ENCODE results near the gene CD99.

DNA sequence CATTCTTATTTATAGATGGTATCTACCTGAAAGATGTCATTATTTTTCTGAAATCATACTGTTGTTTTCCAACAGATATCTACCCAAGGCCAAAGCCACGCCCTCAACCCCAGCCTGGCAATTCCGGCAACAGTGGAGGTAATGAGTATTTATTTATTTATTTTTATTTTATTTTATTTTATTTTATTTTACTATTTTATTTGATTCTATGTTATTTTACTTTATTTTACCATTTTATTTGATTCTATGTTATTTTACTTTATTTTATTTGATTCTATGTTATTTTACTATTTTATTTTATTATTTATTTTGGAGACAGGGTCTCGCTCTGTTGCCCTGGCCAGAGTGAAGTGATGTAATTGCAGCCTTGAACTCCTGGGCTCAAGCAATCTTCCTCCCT, 98.5 kb downstream of the CD99 start:
- TF ChIP-seq TAF1 (conservative IDR thresholded peaks at IDR 0.05) (no peak), SP1 (IDR thresholded peaks at IDR 0.05) (no peak), RAD21 (IDR thresholded peaks at IDR 0.05) (no peak), EGR1 (IDR thresholded peaks at IDR 0.05; ENCODE audit: low read depth in 2 of 2) (no peak)
- TF ChIP-seq, protein P1, sequence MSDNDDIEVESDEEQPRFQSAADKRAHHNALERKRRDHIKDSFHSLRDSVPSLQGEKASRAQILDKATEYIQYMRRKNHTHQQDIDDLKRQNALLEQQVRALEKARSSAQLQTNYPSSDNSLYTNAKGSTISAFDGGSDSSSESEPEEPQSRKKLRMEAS (IDR thresholded peaks at IDR 0.05) = no peak
- TF ChIP-seq, protein P2, sequence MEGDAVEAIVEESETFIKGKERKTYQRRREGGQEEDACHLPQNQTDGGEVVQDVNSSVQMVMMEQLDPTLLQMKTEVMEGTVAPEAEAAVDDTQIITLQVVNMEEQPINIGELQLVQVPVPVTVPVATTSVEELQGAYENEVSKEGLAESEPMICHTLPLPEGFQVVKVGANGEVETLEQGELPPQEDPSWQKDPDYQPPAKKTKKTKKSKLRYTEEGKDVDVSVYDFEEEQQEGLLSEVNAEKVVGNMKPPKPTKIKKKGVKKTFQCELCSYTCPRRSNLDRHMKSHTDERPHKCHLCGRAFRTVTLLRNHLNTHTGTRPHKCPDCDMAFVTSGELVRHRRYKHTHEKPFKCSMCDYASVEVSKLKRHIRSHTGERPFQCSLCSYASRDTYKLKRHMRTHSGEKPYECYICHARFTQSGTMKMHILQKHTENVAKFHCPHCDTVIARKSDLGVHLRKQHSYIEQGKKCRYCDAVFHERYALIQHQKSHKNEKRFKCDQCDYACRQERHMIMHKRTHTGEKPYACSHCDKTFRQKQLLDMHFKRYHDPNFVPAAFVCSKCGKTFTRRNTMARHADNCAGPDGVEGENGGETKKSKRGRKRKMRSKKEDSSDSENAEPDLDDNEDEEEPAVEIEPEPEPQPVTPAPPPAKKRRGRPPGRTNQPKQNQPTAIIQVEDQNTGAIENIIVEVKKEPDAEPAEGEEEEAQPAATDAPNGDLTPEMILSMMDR (IDR thresholded peaks at IDR 0.05; ENCODE audit: low read depth, low read length, missing input control) = no peak
- TF ChIP-seq, protein P3, sequence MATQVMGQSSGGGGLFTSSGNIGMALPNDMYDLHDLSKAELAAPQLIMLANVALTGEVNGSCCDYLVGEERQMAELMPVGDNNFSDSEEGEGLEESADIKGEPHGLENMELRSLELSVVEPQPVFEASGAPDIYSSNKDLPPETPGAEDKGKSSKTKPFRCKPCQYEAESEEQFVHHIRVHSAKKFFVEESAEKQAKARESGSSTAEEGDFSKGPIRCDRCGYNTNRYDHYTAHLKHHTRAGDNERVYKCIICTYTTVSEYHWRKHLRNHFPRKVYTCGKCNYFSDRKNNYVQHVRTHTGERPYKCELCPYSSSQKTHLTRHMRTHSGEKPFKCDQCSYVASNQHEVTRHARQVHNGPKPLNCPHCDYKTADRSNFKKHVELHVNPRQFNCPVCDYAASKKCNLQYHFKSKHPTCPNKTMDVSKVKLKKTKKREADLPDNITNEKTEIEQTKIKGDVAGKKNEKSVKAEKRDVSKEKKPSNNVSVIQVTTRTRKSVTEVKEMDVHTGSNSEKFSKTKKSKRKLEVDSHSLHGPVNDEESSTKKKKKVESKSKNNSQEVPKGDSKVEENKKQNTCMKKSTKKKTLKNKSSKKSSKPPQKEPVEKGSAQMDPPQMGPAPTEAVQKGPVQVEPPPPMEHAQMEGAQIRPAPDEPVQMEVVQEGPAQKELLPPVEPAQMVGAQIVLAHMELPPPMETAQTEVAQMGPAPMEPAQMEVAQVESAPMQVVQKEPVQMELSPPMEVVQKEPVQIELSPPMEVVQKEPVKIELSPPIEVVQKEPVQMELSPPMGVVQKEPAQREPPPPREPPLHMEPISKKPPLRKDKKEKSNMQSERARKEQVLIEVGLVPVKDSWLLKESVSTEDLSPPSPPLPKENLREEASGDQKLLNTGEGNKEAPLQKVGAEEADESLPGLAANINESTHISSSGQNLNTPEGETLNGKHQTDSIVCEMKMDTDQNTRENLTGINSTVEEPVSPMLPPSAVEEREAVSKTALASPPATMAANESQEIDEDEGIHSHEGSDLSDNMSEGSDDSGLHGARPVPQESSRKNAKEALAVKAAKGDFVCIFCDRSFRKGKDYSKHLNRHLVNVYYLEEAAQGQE (IDR thresholded peaks at IDR 0.05) = no peak
- TF ChIP-seq, protein P4, sequence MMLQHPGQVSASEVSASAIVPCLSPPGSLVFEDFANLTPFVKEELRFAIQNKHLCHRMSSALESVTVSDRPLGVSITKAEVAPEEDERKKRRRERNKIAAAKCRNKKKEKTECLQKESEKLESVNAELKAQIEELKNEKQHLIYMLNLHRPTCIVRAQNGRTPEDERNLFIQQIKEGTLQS (IDR thresholded peaks at IDR 0.05) = no peak

All from liver (tissue), 3 donors.